Measurements from ENCODE around the gene RAB3B. TPM values are rescaled to one million over a fixed set of nuclear protein-coding genes. Genes with fewer than 3 reads are reported as not detected.

RAB3B gene
- total RNA-seq, 2 donors from 2014 or later = 0.04 TPM; not detected in 1

GRCh38 chr1:51928896-51929295, 61.6 kb downstream of the RAB3B start:
- Histone ChIP-seq H3K4me3 (no peak overlapping the region), H3K27ac (no peak overlapping the region), H3K36me3 (no peaks in the 10 kb centered on the region), H3K27me3 (no peaks in the 10 kb centered on the region), H3K4me1 (no peaks in the 10 kb centered on the region), H3K9me3 (no peaks in the 10 kb centered on the region)
- no peak for TF ChIP-seq CTCF (IDR thresholded peaks at IDR 0.05)
- no peak for DNase-seq (ENCODE audit: low spot score)

- Histone ChIP-seq H3K4me3 (no peak overlapping the region), H3K27me3 (no peaks in the 10 kb centered on the region), H3K36me3 (no peaks in the 10 kb centered on the region), H3K27ac (no peak overlapping the region), H3K4me1 (no peaks in the 10 kb centered on the region), H3K9me3 (no peaks in the 10 kb centered on the region)
- TF ChIP-seq CTCF (IDR thresholded peaks at IDR 0.05) = no peak
- DNase-seq (ENCODE audit: low spot score) = no peak
Measured at GRCh38 chr1:51927029-51927428, 63.5 kb downstream of the RAB3B start.

- Histone ChIP-seq H3K9me3 (no peaks in the 10 kb centered on the region), H3K4me1 (no peaks in the 10 kb centered on the region), H3K36me3 (no peaks in the 10 kb centered on the region), H3K4me3 (no peak overlapping the region), H3K27ac (no peak overlapping the region), H3K27me3 (no peaks in the 10 kb centered on the region)
- DNase-seq (ENCODE audit: low spot score) = no peak
- no peak for TF ChIP-seq CTCF (IDR thresholded peaks at IDR 0.05)
Measured at GRCh38 chr1:51926171-51926812, 64.2 kb downstream of the RAB3B start.

GRCh38 chr1:51924455-51924854, 66.0 kb downstream of the RAB3B start:
- no peaks in the 10 kb centered on the region for H3K36me3 ChIP-seq
- TF ChIP-seq CTCF (IDR thresholded peaks at IDR 0.05) = no peak
- no peak overlapping the region for H3K27ac ChIP-seq
- H3K4me1 ChIP-seq = no peaks in the 10 kb centered on the region
- no peak for DNase-seq (ENCODE audit: low spot score)
- H3K9me3 ChIP-seq = no peaks in the 10 kb centered on the region
- H3K4me3 ChIP-seq = no peak overlapping the region
- no peaks in the 10 kb centered on the region for H3K27me3 ChIP-seq

- no peak overlapping the region for H3K4me3 ChIP-seq
- H3K9me3 ChIP-seq = no peaks in the 10 kb centered on the region
- TF ChIP-seq CTCF (IDR thresholded peaks at IDR 0.05) = no peak
- H3K27ac ChIP-seq = no peak overlapping the region
- DNase-seq (ENCODE audit: low spot score) = no peak
- no peaks in the 10 kb centered on the region for H3K4me1 ChIP-seq
- H3K27me3 ChIP-seq = peaks cover 0 to 2% of the 10 kb centered on the region in 2 donors
- no peaks in the 10 kb centered on the region for H3K36me3 ChIP-seq
Measured at GRCh38 chr1:51922040-51922439, 68.5 kb downstream of the RAB3B start.

- TF ChIP-seq CTCF (IDR thresholded peaks at IDR 0.05) = no peak
- Histone ChIP-seq H3K36me3 (no peaks in the 10 kb centered on the region), H3K9me3 (no peaks in the 10 kb centered on the region), H3K4me1 (no peaks in the 10 kb centered on the region), H3K27me3 (peaks cover 0 to 3% of the 10 kb centered on the region in 2 donors), H3K4me3 (no peak overlapping the region), H3K27ac (no peak overlapping the region)
- no peak for DNase-seq (ENCODE audit: low spot score)
Measured at GRCh38 chr1:51920130-51920529, 70.4 kb downstream of the RAB3B start.
